Ishikawa (cell line): Measurements from ENCODE around the gene HTRA2.

Experiments used
- CEBPB ChIP-seq: IDR thresholded peaks from 2 replicates; pipeline ENCODE4 v1.6.1; 2012
- CREB1 ChIP-seq: IDR thresholded peaks from 2 replicates; pipeline ENCODE4 v1.6.1; 2012; ENCODE audit warnings: low read depth
- EGR1 ChIP-seq: IDR thresholded peaks from 2 replicates; pipeline ENCODE4 v1.6.1; 2012
- EP300 ChIP-seq: IDR thresholded peaks from 2 replicates; pipeline ENCODE4 v1.6.1; 2012; ENCODE audit warnings: borderline replicate concordance
- FOXM1 ChIP-seq: IDR thresholded peaks from 2 replicates; pipeline ENCODE4 v1.6.1; 2012; ENCODE audit warnings: low read depth, borderline replicate concordance
- MAX ChIP-seq: IDR thresholded peaks from 2 replicates; pipeline ENCODE4 v1.6.1; 2012
- NFIC ChIP-seq: IDR thresholded peaks from 2 replicates; pipeline ENCODE4 v1.6.1; 2012
- RAD21 ChIP-seq: IDR thresholded peaks from 2 replicates; pipeline ENCODE4 v1.6.1; 2012; ENCODE audit warnings: low read depth
- REST ChIP-seq: IDR thresholded peaks from 2 replicates; pipeline ENCODE4 v1.6.1; 2012; ENCODE audit warnings: low read depth, mild to moderate bottlenecking
- TAF1 ChIP-seq: IDR thresholded peaks from 2 replicates; pipeline ENCODE4 v1.6.1; 2012; ENCODE audit warnings: low read depth, mild to moderate bottlenecking
- TCF12 ChIP-seq: IDR thresholded peaks from 2 replicates; pipeline ENCODE4 v1.6.1; 2012; ENCODE audit warnings: low read depth
- TEAD4 ChIP-seq: IDR thresholded peaks from 2 replicates; pipeline ENCODE4 v1.6.1; 2012
- USF1 ChIP-seq: IDR thresholded peaks from 2 replicates; pipeline ENCODE4 v1.6.1; 2012
- YY1 ChIP-seq: IDR thresholded peaks from 2 replicates; pipeline ENCODE4 v1.6.1; 2012; ENCODE audit warnings: low read depth
- ZBTB7A ChIP-seq: IDR thresholded peaks from 2 replicates; pipeline ENCODE4 v1.6.1; 2012; ENCODE audit warnings: low read depth

HTRA2 gene

GRCh38 chr2:74562126-74562775 is 32.5 kb downstream of the HTRA2 start:
- TF ChIP-seq TCF12 (no peak), MAX (no peak)

GRCh38 chr2:74564222-74564621 is 34.5 kb downstream of the HTRA2 start:
- TF ChIP-seq FOXM1 = no peak
- no peak for TF ChIP-seq NFIC
- TF ChIP-seq CREB1 = no peak
- no peak for TF ChIP-seq CEBPB
- no peak for TF ChIP-seq ZBTB7A
- TF ChIP-seq MAX = no peak
- no peak for TF ChIP-seq RAD21

GRCh38 chr2:74566076-74566753 is 36.5 kb downstream of the HTRA2 start:
- no peak for TF ChIP-seq REST
- TF ChIP-seq NFIC = no peak
- no peak for TF ChIP-seq EGR1
- no peak for TF ChIP-seq ZBTB7A
- no peak for TF ChIP-seq TAF1
- no peak for TF ChIP-seq FOXM1
- TF ChIP-seq EP300 = no peak
- no peak for TF ChIP-seq USF1
- TF ChIP-seq MAX = no peak
- no peak for TF ChIP-seq TEAD4
- no peak for TF ChIP-seq CREB1
- TF ChIP-seq CEBPB = no peak
- no peak for TF ChIP-seq YY1
- TF ChIP-seq TCF12 = no peak
- no peak for TF ChIP-seq RAD21

GRCh38 chr2:74566754-74567085 is 37.0 kb downstream of the HTRA2 start:
- TF ChIP-seq CREB1 = no peak
- no peak for TF ChIP-seq TCF12
- no peak for TF ChIP-seq EGR1
- TF ChIP-seq CEBPB = no peak
- no peak for TF ChIP-seq NFIC
- TF ChIP-seq ZBTB7A = no peak
- no peak for TF ChIP-seq TEAD4

GRCh38 chr2:74567881-74568280 is 38.1 kb downstream of the HTRA2 start:
- TF ChIP-seq EP300 (no peak), TCF12 (no peak), NFIC (no peak), EGR1 (no peak), MAX (no peak), CEBPB (no peak)

- no peak for TF ChIP-seq MAX
- no peak for TF ChIP-seq TCF12
- TF ChIP-seq TAF1 = no peak
- TF ChIP-seq CREB1 = no peak
- no peak for TF ChIP-seq EGR1
- TF ChIP-seq YY1 = no peak
- no peak for TF ChIP-seq REST
- no peak for TF ChIP-seq FOXM1
- no peak for TF ChIP-seq EP300
- no peak for TF ChIP-seq ZBTB7A
- no peak for TF ChIP-seq CEBPB
- TF ChIP-seq TEAD4 = no peak
- TF ChIP-seq NFIC = no peak
- no peak for TF ChIP-seq RAD21
- no peak for TF ChIP-seq USF1
Observed at GRCh38 chr2:74569686-74570085, 40.0 kb downstream of the HTRA2 start.
